Gastroesophageal sphincter (tissue), 3 donors: ENCODE data around the gene APBA2.
"Not testable (repeated sequence)": the region's sequence is repeated elsewhere in the genome, so short reads cannot be mapped to it uniquely, and the experiment has no call there.

Source experiments
- CTCF ChIP-seq, 4 experiments: fragments of 200-600 bp in 2 of 4; fragments of 450-650 bp in 2 of 4; sonication (generic) in 1 of 4; IDR thresholded peaks; one replicate each; pipeline ENCODE4 v1.5.1; 2017 to 2019; ENCODE audit warnings: antibody characterized with exemption in 4 of 4, mild to moderate bottlenecking in 2 of 4, moderate library complexity in 2 of 4
- EP300 ChIP-seq: sonication (generic); formaldehyde crosslinking; IDR thresholded peaks from one replicate; pipeline ENCODE4 v1.6.1; 2017; ENCODE audit warnings: antibody characterized with exemption, mild to moderate bottlenecking
- POLR2A ChIP-seq, 2 donors: fragments of 450-650 bp; IDR thresholded peaks; one replicate each; pipeline ENCODE4 v1.6.1; 2017; ENCODE audit warnings: antibody characterized with exemption in 2 of 2, mild to moderate bottlenecking in 2 of 2, moderate library complexity in 1 of 2
- POLR2AphosphoS5 ChIP-seq: sonication (generic); formaldehyde crosslinking; IDR thresholded peaks from one replicate; pipeline ENCODE4 v1.6.1; 2017; ENCODE audit warnings: antibody characterized with exemption

GRCh38 chr15:28854578-28854977, 31.2 kb upstream of the APBA2 start:
- not testable (repeated sequence) for TF ChIP-seq CTCF (IDR thresholded peaks at IDR 0.05); POLR2AphosphoS5; POLR2A (IDR thresholded peaks at IDR 0.05); EP300
